Limb (tissue), 2 donors: ENCODE results near the gene IQCM.

Experiments
- DNase-seq, 2 donors: peaks; one replicate each; pipeline ENCODE4 v3.0.0-alpha.2; 2016; ENCODE audit errors: extremely low spot score in 2 of 2

Gene IQCM

GRCh38 chr4:149781150-149781549 lies 34.5 kb downstream of the IQCM start:
- no peak for DNase-seq

DNA sequence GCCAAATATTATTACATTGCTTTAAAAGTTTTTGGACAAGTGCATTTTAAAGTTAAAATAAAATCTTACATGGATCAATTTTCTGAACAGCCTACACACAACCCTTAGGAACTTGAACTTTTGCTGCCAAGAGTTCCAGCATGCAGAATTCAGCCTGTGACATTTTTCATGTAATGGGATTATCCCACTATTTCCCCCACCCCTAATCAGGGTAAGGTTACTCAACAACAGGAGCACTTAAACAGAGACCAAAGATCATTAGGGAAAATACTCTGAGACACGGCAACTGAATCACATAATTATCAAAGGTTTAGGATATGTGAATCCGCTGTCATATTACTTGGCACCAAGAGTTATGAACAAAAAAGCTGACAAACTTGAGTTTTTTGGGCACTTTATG lies 47.2 kb downstream of the IQCM start:
- DNase-seq, result no peak

DNA sequence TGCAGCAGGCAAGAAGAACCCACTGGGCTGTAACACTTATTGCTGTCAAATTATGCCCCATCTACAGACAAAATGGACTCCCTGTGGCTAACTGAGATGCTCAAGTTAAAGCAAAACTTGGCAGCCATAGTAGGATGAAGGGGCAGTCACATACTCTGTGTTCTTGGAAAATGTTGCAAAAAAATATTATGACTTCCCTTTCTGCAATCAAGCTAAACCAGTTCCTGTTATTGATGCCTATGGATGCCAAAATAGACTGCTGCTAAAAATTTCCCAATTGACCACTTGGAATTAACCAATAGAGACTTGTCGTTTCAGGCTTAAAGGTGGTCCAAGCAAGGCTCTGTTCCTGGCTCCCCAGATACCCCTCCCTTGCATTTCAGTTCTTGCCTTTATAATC lies 49.5 kb downstream of the IQCM start:
- DNase-seq, result no peak

GRCh38 chr4:149765630-149766029 lies 50.0 kb downstream of the IQCM start:
- DNase-seq, result no peak

DNA sequence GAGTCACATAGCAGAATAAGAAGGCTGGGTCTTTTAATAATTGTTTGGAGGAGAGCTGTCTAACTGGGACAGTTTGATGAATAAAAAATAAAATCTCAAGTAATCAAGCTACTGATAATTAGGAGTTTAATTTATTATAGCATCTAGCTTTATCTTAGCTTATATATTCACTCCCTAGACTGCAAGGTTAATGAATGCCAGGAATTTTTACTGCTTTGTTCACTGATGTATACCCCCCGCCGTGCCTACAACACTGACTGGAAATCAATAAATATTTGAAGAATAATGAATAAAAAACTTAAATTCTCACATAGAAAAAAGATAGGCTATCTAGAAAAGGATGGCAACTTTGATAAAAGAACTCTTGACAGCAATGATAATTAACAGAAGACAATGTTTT lies 59.7 kb downstream of the IQCM start:
- DNase-seq, result no peak

- no peak for DNase-seq
Measured at GRCh38 chr4:149754526-149754925, 61.1 kb downstream of the IQCM start.

DNA sequence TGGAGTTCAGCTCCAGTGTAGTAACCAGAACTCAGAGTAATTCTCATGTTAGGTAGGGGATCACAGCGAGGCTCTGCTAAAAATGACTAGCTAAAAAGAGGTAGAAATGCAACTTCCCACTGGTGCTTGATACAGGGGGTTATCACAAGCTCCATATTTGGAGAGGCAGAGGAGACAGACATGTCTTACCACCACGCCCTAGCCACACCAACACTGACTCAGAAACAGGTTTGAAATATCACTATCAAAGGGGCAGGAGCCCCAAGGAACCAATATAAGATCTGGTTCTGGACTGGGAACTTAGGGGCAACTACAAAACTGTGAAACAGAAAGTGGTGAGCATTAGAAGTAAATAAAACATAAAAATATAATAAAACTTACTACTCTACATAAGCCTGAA lies 62.9 kb downstream of the IQCM start:
- no peak for DNase-seq

GRCh38 chr4:149751174-149751573 lies 64.5 kb downstream of the IQCM start:
- DNase-seq, result no peak

- no peak for DNase-seq
Measured at GRCh38 chr4:149749784-149750183, 65.9 kb downstream of the IQCM start.

- DNase-seq, result no peak
Measured at GRCh38 chr4:149747646-149748045, 68.0 kb downstream of the IQCM start.

- no peak for DNase-seq
Measured at GRCh38 chr4:149746276-149746675, 69.4 kb downstream of the IQCM start.

- DNase-seq, result no peak
Measured at GRCh38 chr4:149741186-149741831, 74.3 kb downstream of the IQCM start.

- no peak for DNase-seq
Measured at GRCh38 chr4:149738156-149738555, 77.5 kb downstream of the IQCM start.

- DNase-seq, result no peak
Measured at GRCh38 chr4:149735796-149736195, 79.8 kb downstream of the IQCM start.

- DNase-seq, result no peak
Measured at GRCh38 chr4:149728444-149728843, 87.2 kb downstream of the IQCM start.

GRCh38 chr4:149727663-149728062 lies 88.0 kb downstream of the IQCM start:
- DNase-seq, result no peak

DNA sequence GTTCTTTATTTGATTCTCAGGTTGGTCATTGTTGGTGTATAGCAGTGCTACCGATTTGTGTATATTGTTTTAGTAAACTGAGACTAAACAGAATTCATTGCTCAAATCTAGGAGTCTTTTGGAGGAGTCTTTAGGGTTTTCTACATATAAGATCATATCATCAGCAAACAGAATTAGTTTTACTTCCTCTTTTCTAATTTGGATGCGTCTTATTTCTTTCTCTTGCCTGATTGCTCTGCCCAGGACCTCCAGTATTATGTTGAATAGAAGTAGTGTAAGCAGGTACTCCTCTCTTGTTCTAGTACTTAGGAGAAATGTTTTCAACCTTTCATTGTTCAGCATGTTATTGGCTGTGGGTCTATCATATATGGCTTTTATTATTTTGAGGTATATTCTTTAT lies 92.6 kb downstream of the IQCM start:
- no peak for DNase-seq

- no peak for DNase-seq
Measured at GRCh38 chr4:149719806-149720205, 95.8 kb downstream of the IQCM start.

- DNase-seq, result no peak
Measured at GRCh38 chr4:149719357-149719756, 96.3 kb downstream of the IQCM start.

GRCh38 chr4:149718500-149718899 lies 97.1 kb downstream of the IQCM start:
- no peak for DNase-seq

GRCh38 chr4:149716728-149717127 lies 98.9 kb downstream of the IQCM start:
- no peak for DNase-seq

DNA sequence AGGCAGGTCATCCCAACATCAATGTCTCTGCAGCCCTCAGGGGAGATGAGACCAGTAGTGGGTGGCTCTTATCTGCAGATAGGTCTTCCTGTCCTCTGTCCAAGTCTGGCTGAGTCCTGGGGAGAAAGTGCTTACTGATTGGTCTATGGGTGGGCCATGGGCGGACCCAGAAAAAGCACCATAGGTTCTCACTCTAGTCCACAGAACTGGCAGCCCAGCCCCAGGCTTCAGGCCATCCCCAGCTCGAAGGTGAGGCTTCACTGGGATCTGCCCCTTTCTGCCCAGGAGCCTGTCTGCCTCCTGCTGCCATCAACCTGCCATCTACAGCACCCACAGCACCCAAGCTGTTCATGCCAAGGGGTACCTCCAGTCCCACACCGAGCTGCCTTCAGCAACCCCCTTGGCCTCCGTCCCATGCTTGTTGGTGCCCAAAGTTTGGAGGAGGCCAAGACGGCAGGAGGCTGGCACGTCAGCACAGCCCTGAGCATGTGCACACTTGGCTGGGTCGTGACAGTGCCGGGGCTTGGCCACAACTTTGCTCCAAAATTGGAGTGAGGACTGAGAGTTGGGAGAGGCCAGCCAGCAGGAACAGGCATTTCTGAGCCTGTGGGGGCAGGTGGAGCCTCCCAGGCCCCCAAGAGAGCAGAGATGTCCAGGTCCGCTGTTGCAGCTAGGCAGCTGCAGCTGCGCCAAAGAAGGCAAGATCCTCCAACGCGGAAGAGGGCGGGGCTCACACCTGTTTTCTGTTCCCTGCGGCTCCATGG lies 99.6 kb downstream of the IQCM start:
- no peak for DNase-seq

- DNase-seq, result no peak
Measured at GRCh38 chr4:149713031-149713430, 102.6 kb downstream of the IQCM start.
